HG02678 (cell line): ENCODE data around the gene MMD.
"Not testable (repeated sequence)": the region's sequence is repeated elsewhere in the genome, so short reads cannot be mapped to it uniquely, and the experiment has no call there.

Experiments
- ATAC-seq: cut with Tn5 transposase; IDR thresholded peaks from one replicate; pipeline ENCODE4 v1.9.1; 2021; ENCODE audit warnings: mild to moderate bottlenecking, moderate library complexity; ENCODE audit not compliant: unreplicated experiment

The MMD gene

DNA sequence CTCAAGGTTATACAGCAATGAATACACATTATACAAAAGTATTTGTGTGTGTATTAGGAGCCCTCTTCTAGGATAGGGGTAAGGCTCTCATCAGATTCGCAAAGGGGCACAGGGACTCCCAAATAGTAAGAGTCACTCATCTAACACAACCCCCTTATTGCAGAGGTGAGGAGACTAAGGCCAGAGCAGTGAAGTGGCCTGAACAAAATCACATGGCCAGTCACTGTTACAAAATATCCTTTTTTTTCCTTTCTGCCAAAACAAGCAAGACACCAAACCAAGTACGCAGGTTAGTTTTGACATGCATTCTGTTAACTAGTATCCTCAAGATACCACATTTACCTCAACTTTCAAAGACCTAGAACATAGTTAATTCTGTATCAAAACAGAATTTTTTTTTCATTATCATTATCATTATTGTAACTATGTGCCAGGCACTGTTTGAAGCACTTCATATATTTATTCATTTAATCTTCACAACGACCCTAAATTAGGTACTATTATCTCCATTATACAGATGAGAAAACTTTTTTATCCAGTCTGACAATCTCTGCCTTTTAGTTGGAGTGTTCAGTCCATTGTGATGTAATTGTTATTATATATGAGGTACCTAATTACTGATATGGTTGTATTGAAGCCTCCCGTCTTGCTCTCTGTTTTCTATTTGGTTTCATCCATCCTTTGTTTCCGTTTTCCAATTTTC is 25.7 kb downstream of the MMD start:
- no peak for ATAC-seq

GRCh38 chr17:55394357-55395021 is 27.1 kb downstream of the MMD start:
- ATAC-seq = no peak

DNA sequence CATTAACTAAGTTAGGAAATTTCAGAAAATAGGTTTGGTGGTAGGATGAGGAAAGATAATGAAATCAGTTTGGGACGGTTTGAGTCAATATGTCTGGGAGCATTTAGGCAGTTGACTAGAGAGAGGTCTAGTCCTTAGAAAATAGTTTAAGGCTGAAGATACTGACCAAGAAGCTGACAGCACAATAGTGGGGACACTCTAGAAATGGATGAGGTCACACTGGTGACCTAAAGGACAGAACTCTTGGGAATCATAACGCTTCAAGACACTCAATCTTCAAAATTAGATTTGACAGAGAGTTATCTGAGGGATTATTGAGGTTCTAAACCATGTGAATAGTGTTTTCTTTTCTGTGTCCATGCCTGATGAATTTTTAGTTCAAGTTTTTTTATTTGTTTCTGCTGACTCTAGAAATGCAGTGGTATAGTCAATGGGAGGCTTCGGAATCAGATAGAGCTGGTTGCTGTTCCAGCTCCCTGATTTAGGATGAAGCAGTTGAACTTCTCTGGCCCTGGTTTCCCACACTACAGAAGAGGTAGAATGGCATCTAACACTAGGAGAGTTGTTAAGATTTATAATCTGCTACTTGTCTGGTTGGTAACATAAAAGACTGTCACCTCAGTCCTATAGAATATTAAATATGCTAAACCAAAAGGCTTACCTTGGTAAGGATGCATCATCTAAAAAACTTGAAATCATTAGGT is 29.7 kb downstream of the MMD start:
- ATAC-seq = no peak

DNA sequence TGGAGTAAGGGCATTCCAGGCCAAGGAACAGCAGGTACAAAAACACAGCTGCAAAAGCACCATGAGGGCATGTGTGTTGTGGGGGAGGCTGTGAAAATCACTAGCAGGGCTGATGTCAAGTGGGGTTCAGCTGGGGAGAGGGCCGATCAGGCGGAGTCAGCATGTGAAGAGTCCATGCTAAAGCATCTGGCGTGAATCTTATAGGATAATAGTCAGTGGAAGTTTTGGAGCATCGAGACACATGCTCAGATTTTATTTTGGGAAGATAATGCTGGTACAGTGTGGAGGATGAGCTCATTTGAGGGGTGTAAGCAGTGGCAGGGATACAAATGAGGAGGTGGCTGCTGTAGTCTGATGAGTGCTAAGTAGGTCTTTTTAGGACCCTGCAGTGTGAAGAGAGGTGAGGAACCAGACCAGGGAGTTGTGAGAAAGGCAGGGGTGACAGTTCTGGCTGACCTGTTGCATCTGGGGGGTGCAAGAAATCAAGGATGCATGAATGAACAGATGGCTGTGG is 30.3 kb downstream of the MMD start:
- ATAC-seq = no peak

- no peak for ATAC-seq
Observed at GRCh38 chr17:55390364-55390977, 31.2 kb downstream of the MMD start.

GRCh38 chr17:55389715-55390114 is 31.9 kb downstream of the MMD start:
- not testable (repeated sequence) for ATAC-seq

DNA sequence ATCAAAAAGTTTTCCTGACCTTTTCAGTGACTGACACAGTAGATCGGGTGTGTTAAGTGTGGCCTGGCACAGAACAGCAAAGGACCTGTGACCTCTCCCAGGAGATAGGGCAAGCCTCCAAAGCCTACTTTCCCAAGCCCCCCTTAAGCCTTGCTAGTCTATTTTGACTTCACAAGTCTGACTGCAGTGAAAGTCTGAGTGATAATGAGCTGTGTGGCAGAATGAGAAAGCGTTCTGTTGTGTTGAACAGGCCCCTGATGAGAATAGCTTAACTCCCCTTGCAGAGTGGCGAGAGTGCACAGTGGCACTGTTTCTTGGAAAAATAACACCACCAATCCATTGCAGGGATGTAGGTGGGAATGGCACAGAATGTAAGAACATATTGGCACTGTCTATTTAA is 32.8 kb downstream of the MMD start:
- no peak for ATAC-seq

- no peak for ATAC-seq
Observed at GRCh38 chr17:55386796-55387332, 34.8 kb downstream of the MMD start.

- no peak for ATAC-seq
Observed at GRCh38 chr17:55384643-55385232, 36.9 kb downstream of the MMD start.

DNA sequence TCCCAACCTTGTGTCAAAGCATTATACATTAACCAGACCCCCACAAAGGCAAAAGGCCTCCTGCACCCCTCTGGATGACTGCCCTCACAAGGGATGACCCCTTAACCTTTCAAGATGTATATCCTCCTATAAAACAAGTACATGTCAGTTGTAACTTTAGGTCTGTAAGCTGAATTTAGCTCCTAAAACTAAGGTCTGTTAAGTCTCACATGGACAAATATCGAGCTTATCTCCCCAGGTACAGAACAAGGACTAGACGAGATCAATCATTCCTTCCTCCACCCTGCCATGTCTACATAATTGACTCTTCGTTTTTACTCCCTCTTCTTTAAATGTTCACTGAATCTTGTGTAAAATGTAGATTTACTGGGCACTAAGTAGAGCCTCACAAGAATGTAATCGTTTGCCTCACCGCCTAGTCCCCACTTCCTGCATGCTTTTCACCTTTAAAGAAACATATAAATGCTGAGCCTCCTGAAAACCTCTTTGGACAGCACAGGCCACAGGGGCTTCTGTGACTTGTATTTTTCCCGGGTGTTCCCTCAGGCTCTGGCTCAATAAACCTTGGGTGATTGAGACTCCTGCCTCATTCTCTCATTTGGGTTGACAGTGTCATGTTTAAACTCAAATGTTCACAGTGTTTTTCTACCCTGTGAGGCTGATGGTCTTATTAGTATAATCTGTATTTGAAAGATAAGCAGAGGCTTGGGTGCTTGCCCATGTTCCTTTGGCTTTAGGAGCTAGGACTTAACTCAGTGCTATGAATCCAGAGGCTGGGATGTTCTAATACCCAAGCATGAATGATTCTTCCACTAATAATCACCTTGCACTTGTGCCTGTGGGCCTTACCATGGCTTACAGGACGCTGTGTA is 37.6 kb downstream of the MMD start:
- no peak for ATAC-seq

DNA sequence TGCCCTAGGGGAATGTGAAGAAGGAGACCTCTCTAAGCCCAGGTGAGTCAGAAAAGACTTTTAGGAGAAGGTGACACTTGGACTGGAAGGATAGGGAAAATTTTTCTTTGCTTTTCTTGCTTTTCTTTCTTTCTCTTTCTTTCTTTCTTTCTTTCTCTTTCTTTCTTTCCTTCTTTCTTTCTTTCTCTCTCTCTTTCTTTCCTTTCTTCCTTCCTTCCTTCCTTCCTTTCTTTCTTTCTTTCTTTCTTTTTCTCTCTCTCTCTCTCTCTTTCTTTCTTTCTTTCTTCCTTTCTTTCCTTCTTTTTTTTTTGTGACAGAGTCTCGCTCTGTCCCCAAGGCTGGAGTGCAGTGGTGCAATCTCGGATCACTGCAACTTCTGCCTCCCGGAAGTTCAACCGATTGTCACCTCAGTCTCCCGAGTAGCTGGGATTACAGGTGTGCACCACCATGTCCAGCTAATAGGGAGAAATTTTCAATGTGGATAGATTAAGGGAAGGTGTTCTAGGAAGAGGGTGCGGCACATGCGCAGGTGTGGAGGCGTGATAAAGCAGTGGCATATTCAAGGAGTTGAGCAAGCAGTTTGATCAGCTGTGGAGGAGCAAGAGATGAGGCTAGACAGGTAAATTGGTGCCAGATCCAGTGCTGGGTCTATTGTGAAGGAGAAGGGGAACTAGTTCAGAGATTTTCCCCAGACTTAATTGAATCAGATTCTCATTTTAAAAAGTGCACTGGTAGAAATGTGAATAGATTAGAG is 40.4 kb downstream of the MMD start:
- no peak for ATAC-seq

- no peak for ATAC-seq
Observed at GRCh38 chr17:55377671-55378275, 43.9 kb downstream of the MMD start.

- no peak for ATAC-seq
Observed at GRCh38 chr17:55368706-55369105, 52.9 kb downstream of the MMD start.

DNA sequence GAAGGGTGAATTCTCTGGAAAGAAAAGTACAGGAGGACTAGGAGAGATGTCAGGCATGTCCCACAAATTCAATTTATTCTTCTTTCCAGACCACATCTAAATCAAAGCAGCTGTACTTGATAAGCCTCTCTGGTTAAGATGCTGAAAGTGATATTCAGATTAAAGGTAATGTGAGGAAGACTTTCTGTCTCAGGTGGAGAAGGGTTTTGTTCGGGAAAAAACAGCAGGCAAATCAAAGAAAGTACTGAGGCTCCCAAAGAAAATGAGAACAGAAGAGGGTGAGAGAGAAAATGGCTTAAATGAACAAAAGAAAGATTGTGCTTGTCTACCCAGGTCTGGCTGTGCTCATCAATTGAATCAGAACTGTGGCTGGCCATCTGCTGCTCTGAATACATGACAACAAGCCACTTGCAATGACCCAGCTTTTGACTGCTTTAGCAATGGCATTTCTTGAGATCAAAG is 55.6 kb downstream of the MMD start:
- no peak for ATAC-seq

GRCh38 chr17:55363033-55363432 is 58.6 kb downstream of the MMD start:
- no peak for ATAC-seq

GRCh38 chr17:55360971-55361370 is 60.7 kb downstream of the MMD start:
- no peak for ATAC-seq

DNA sequence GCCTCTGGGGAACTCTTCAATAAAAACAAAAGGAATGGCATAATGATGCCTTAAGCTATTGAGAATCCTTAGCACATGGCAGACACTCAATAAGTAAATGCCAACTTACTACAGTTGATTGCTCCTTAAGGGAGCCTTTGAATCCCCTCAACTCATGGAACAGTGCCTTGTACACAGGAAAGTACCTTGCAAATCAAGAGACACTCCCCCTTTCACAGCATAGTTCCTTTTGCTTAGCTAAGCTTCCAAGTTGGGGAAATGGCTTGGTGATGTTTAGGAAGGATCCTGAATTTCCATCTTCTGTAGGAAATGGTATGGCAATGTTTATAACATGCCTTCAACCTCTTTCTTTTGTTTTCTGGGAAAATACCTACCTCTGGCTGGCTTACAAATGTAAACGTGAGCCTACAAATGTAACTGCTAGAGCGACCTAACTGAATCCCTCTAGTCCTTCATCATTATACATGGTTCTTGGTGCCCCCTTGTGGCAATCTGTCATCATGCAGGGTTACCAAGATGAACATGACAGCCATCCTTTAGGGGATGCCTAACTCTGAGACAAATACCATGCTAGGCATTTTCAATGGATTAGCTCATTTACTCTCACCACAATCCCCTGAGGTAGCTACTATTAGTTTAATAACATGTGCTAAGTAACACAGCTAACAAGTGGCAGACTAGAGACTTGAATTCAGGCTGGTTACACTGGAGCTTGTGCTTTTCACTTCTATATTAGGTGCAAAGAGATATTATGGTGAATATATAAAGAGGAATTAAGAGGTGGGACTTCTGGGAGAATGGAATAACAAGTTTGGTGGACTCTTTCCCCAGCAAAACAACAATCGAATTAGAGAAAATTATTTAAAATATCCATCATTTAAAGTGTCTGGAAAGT is 65.0 kb downstream of the MMD start:
- ATAC-seq = peak; percentile 96

- no peak for ATAC-seq
Observed at GRCh38 chr17:55354941-55355340, 66.7 kb downstream of the MMD start.
